LoVo (cell line): Measurements from ENCODE around the gene POU2F3.

ENCODE experiments used
- DNase-seq: peaks from one replicate; pipeline ENCODE4 v3.0.0-alpha.2; 2016; ENCODE audit warnings: low spot score

The POU2F3 gene

DNA sequence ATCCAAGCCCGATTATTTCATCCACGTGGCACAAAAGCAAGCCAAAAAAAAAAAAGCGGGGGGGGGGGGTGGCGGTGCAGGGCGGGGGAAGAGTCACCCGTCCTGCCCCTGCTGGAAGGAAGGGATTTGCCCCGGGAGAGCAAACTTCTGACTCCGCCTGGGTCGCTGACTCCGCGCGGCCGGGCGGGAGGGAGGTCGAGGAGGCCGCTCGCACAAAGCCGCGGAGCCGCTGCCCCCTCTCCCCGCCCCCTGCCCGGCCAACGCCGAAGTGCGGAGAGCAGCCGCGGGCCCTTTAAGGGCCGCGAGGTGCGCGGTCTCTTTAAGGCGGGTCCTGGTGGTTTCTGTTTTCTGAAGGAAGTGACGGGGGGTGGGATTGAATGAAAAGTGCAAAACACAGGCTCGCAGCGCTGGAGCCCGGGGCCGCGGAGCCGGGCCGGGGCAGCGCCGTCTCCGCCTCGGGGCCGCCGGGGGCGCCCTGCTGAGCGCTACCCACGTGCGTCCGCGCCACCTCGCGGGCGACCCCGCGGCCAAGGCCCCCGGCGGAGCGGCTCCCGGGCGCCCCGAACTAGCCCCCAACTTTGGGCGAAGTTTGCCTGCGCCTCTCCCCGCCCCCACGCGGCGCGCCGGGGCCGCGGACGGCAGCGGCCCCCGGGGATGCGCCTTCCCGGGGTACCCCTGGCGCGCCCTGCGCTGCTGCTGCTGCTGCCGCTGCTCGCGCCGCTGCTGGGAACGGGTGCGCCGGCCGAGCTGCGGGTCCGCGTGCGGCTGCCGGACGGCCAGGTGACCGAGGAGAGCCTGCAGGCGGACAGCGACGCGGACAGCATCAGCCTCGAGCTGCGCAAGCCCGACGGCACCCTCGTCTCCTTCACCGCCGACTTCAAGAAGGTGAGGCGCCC is 29.1 kb upstream of the POU2F3 start, which contains the start of gene OAF:
TSS of gene OAF (plus strand) at position 407 of the 896 bp plus-strand sequence. CDS start at position 655, 248 bp downstream.
- DNase-seq, result peak; percentile 73

DNA sequence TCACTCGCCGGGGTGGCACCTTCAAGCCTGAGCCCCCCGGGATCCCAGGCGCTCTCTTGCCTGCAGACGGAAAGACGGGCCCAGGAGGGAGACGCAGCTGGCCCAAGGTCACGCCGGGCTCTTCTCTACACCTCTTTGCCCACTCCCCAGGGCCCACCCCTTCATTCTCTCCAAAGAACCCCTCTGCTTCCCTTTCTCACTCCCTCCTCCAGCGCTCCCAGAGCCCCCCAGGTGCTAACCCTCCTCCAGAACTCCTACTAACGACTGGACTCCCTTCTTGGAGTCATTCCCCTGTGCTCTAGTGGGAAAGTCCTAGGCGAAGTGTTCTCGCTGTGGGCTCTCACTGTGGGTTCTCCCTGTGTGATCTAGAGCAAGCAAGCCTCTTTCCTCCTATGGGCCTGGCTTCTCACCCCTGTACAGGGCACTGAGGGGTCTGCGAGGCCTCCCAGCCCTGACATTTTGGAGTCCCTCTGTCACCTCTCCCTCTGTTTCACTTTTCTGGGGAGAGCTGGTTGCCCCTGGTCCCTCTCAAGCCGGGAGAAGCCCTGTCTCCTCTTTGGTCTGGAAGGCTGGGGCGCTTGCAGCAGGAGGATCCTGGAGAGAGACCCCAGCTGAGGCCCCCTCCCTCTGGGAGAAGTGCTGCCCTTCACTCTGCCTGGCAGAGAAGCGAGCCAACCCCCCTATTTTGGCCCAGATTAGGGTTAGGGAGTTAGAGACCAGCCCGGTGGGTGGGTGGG is 28.2 kb upstream of the POU2F3 start:
- no peak for DNase-seq

- no peak for DNase-seq
Measured at GRCh38 chr11:120212259-120212878, 27.6 kb upstream of the POU2F3 start.

DNA sequence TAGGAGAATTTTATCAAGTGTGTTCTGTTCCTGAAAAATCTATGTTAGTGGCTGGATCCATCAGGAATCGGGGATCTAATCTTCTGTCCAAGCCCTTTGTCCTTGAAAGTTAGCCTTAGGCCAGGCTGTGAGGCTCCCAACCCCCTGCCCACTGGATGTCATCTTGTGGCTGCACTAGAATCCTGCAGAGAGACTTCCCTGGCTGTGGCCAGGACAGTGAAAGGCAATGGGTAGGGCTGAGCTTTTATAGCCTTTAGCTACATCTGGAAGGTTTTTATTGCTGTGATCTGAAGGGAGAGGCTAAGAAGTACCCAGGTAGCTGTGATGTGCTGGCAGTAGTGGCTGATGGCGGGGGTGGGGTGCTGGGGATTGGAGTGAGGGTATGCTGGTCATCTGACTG is 27.0 kb upstream of the POU2F3 start:
- DNase-seq, result peak; percentile 31

GRCh38 chr11:120214581-120214980 is 25.4 kb upstream of the POU2F3 start:
- DNase-seq, result no peak

DNA sequence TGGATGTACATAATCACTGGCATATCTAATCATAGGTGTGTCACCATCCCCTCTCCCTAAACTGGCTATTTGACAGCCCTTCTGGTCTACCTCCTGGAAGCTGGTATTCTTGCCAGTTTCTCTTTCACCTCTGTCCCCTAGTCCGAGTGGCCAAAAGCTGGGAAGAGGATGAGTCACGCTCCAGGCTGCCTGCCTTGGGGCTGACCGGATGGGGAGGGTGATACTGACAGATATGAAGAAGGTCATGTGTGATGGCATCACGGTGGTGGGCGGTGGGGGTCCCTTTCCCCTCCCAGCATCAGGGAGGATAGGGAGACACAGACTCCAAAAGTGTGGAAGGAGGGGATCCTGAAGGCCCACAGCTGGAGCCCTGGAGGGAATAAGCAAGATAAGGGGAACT is 24.3 kb upstream of the POU2F3 start:
- no peak for DNase-seq

GRCh38 chr11:120216426-120217102 is 23.4 kb upstream of the POU2F3 start:
- no peak for DNase-seq

GRCh38 chr11:120217526-120217925 is 22.4 kb upstream of the POU2F3 start:
- DNase-seq, result no peak

GRCh38 chr11:120217941-120218694 is 21.8 kb upstream of the POU2F3 start:
- no peak for DNase-seq

DNA sequence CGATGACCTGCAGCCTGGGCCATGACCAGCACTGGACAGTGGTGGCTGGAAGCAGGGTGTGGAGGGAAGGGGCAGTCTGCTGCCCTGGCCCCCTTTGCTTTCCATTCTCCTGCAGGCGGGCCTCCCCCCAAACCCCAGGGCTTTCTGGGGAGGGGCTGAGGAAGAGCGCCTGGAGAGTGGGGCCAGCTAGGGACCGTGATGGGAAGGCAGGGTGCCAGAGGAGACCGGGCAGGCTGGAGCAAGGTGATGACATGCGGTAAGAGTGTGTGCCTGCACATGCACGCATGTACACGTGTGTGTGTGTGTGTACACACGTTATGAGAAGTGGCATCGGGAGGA is 21.3 kb upstream of the POU2F3 start:
- DNase-seq, result no peak

DNA sequence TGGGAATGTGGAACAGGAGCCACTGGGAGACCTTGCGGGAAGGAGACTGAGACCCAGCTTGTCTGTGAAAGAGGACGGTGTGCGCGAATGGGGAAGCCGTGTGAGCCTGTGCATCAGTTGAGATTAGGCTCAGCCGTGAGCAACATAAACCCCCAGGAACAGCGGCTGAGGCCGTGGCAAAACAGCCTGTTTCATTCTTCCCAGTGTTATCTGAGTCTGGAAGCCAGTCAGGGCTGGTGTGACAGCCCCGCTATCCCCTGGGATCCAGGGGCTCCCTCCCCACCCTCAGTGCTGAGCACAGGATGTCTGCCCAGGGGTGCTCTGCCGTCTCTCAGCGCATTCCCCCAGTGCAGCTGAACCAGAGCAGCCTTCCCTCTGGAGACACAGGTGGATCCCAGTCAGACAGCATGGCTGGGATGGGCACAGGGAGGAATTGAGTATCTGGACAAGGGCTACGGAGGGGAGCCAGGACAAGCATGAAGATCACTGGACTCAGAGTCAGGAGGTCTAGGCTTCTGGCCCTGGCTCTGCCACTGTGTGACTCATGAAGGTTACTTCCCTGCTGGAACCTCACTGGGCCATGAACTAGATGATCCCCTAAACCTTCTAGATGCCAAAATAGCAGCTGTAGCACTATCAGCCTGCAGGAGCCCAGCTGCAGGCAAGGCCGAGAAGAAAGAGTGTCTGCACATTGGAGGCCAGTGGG is 20.6 kb upstream of the POU2F3 start:
- DNase-seq, result no peak

DNA sequence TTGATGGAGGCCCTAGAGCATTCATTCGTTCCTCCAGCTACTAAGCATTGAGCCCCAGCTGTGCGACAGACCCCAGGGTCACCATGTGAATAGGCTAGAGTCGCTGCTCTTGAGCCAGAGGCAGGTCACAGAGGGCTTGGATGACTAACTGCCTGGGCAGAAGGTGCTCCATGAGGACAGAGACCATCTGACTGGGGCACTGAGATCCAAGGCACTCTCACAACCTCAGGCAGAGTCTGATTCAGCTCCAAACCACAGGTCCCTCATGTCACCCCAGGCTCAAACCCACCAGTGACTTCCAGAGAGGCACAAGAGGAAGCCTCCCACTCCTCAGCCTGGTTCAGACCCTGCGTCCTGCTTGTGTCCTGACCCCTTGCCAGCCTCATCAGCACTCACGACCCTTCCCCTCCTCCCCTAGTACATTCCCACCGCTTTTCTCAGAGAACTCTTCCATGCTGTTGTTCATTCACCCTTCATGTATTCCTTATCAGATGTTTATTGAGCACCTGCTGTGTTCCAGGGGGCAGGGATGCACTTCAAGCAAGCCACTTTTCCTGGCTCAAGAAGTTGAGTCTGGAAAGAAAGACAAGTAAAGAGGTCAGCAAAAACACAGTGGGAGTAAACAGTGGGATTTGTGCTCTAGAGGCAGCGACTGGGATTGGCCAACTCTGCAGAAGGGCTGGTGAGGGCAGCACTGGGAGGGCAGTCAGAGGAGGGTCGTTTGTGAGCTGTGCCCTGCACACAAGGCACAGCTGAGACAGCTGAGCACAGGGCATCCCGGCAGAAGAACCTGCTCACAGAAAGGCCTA is 19.8 kb upstream of the POU2F3 start:
- DNase-seq, result no peak

DNA sequence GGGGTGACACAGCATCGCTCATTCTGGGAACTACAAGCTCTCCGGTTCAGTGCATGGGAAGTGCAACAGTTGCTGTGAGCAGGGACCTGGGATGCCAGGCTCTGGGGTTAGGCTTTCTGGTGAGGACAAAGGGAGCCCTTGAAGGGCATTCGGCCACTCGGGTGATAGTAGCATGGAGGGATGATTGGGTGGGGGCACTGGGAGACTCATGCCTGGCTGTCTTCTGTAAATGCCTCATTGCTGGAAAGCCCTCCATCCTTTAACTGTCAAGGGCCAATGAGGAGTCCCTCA is 19.2 kb upstream of the POU2F3 start:
- DNase-seq, result no peak

DNA sequence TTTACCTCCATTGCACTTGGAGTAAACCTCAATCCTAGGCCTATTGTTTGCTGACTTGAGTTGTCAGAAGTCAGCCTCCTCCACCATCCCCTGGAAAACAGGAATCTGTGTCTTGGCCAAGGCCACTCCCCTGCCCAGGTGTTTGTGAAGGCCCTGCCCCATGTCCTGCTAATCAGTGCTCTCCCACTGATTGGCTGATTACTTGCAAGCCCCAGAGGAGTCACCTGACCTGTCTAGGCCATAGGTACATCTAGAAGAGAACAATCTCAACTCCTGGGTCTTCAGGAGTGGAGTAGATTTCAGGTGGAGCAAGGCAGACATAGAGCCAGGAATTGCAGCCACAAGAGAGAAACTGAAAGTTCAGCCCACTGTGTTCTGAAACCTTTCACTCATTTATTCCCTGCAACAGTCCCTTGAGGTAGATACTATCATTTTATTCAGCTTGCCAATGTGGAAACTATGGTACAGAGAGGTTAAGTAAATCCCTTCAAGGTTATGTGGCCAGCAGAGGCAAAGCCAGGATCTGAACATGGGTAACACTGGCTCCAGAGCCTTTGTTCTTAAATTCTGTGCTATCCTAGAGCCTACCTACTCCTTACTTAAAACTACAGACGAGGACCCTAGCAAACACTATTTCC is 18.7 kb upstream of the POU2F3 start:
- DNase-seq, result no peak

- DNase-seq, result no peak
Measured at GRCh38 chr11:120222916-120223315, 17.0 kb upstream of the POU2F3 start.

GRCh38 chr11:120223793-120224192 is 16.1 kb upstream of the POU2F3 start:
- DNase-seq, result no peak

GRCh38 chr11:120224361-120224760 is 15.6 kb upstream of the POU2F3 start:
- no peak for DNase-seq

DNA sequence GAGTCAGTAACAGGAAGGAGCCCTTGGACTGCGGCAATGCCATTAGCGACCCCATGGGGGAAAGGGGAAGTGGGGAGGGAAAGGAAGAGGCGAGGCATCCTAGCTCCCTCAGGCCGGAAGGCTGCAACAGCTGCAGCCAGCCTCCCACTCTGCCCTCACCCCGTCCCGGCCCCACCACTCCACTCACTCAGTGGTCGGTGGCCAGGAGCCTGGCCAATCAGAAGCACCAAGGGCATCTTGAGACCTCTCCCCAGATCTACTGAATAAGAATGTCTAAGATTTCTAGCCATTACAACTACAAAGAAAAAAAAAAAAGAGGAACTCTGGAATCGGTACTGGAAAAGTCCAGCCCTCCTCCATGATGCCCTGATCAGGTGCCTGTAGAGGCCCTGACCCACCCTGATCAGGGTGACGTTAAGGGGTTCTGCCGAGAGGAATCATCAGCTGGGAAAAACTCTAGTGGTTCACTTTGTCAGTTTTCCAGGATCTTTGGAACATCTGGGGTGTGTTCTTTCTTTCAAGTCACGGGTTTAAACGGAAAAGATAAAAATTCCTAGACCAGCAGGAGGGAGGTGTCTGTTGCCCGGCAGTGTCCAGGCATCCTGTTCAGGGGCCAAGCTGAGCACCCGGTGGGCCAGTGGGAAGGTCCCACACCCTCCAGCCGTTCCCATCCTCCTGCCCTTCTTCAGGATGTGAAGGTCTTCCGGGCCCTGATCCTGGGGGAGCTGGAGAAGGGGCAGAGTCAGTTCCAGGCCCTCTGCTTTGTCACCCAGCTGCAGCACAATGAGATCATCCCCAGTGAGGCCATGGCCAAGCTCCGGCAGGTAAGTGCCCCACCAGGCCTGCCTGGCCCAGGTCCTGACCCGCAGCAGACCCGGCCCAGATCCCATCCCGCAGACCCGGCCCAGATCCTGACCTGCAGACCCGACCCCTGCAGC is 14.7 kb upstream of the POU2F3 start:
- no peak for DNase-seq

- DNase-seq, result no peak
Measured at GRCh38 chr11:120226242-120226641, 13.7 kb upstream of the POU2F3 start.
